Gastrocnemius medialis (tissue), 4 donors: ENCODE measurements around the gene AKR1C2. TPM values are rescaled to one million over a fixed set of nuclear protein-coding genes. Genes with fewer than 3 reads are reported as not detected.

Experiments used
- ATAC-seq, 2 donors: fragments of 150-250 bp; one replicate each; pipeline ENCODE4 v1.9.1; 2016
- DNase-seq, 2 donors: peaks; one replicate each; pipeline ENCODE4 v3.0.0-alpha.2; 2019
- H3K27ac ChIP-seq, 4 donors: fragments of 200-600 bp; sonication (generic); 1 replicate in 1 of 4; 2 replicates in 3 of 4; pipeline ENCODE4 v1.5.1; 2016 to 2018; ENCODE audit warnings: mild to moderate bottlenecking in 2 of 4, moderate library complexity in 1 of 4
- H3K27me3 ChIP-seq, 3 donors: fragments of 200-600 bp; sonication (generic) in 2 of 3; 1 replicate in 1 of 3; 2 replicates in 2 of 3; pipeline versions ENCODE4 v1.5.1 to v1.6.0; 2016 to 2019; ENCODE audit warnings: mild to moderate bottlenecking in 1 of 3, moderate library complexity in 1 of 3
- H3K36me3 ChIP-seq, 2 donors: fragments of 200-600 bp; sonication (generic) in 1 of 2; one replicate each; pipeline ENCODE4 v1.5.1; 2017 to 2018
- H3K4me1 ChIP-seq, 2 donors: fragments of 200-600 bp; sonication (generic) in 1 of 2; one replicate each; pipeline ENCODE4 v1.5.1; 2016 to 2017; ENCODE audit warnings: mild to moderate bottlenecking in 2 of 2
- H3K4me3 ChIP-seq, 4 donors: fragments of 200-600 bp; sonication (generic) in 3 of 4; 1 replicate in 1 of 4; 2 replicates in 3 of 4; pipeline ENCODE4 v1.5.1; 2016 to 2019; ENCODE audit warnings: mild to moderate bottlenecking in 2 of 4
- H3K9me3 ChIP-seq, 3 donors: fragments of 200-600 bp; sonication (generic) in 2 of 3; 1 replicate in 1 of 3; 2 replicates in 2 of 3; pipeline ENCODE4 v1.5.1; 2016 to 2019
- CTCF ChIP-seq, 5 experiments: fragments of 450-650 bp in 3 of 5; fragments of 200-600 bp in 2 of 5; sonication (generic) in 2 of 5; IDR thresholded peaks in 4 of 5; conservative IDR thresholded peaks in 1 of 5; 1 replicate in 4 of 5; 2 replicates in 1 of 5; pipeline ENCODE4 v1.5.1; 2016 to 2019; ENCODE audit warnings: antibody characterized with exemption in 5 of 5, mild to moderate bottlenecking in 3 of 5, moderate library complexity in 3 of 5
- POLR2A ChIP-seq, 2 donors: fragments of 450-650 bp; IDR thresholded peaks; one replicate each; pipeline ENCODE4 v1.6.1; 2017; ENCODE audit warnings: antibody characterized with exemption in 2 of 2, mild to moderate bottlenecking in 2 of 2, moderate library complexity in 2 of 2
- in situ Hi-C, 4 donors: fragments of 200-750 bp; cut with MboI; loops; one replicate each; pipeline versions ENCODE4 v1.15.0 to v1.8.0; 2017; ENCODE audit warnings: low sequenced_read_pairs in 4 of 4
- intact Hi-C: fragments of 100-400 bp; cut with DNase I; formaldehyde crosslinking; loops from one replicate; pipeline ENCODE4 v1.15.1; 2023; ENCODE audit warnings: low total_unique reads
- total RNA-seq, 4 donors: library from RNA; depleted of rRNA; stranded (reverse); fragments of >200 nt; gene quantifications; one replicate each; pipeline versions ENCODE4 v1.1.0 to v1.2.3, GENCODE V29; 2016

Gene AKR1C2
- total RNA-seq, 4 donors from 2014 or later = 325 to 380 (median 345) TPM

DNA sequence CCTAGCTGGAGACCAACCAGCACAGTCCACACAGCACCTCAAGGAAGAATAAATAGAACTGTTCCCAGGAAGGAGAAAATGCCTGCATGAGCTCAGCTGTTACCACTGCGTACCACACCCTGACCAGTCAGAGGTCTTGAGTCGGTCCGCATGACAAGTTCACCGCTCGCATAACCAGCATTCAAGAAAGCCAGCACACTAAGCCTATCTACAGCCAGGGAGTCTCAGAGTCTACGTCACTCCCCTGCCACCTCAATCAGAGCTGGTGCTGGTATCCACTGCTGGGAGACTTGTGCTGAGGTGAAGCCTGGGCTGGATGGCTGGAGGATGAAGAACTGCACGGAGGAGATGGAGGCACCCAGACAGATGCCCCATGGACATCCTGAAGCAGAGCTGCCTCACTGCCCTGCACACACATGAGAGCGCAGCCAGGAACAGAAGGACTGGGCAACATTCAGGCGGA is 20.9 kb downstream of the AKR1C2 start:
- DNase-seq (peak in 1 of 2 donors; percentile 9), ATAC-seq (peak; percentile 25 to 45)
- intact Hi-C loops = loop anchor here (1.0 kb wide), 1 partner anchor 133 kb away; no protein-coding TSS in a partner anchor

DNA sequence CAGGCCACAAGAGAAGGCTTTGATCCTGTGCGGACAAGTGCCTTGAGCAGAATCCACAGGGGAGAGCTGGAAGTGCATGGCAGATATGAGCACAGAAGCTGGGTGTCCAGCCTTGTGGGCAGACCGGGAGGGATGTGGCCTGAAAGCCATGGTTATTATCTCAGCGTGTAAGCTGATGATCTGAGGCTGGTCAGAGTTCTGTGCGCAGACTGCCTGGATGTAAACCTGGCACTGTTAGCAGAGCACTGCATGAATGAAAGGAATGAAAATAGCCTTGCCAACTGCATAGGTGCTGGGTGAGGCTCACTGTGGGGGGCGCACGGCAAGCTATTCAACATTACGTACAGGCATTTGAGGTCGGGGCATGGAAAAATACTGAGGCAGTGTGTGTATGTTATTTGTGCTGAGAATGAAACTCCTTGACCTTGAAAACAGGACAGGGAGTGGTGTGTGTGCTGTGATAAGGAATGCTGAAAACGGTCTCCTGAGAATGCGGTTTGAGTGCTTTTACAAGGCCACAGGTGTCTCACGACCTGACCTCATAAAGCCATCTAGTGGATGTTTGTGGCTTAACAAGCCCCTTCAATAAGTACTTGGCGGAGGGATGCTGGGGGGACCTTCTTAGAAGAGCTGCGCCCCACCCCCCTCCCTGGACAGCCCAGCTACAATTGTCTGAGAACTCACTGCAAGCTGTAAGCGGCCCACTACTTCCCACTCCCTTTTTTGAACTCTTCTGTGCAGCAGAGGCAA is 21.8 kb downstream of the AKR1C2 start:
- Histone ChIP-seq H3K27ac (peak overlapping the region in 3 of 4 donors; percentile 36 to 61 (median 45)), H3K4me1 (peaks cover 4 to 7% of the 10 kb centered on the region in 2 donors), H3K4me3 (no peak overlapping the region), H3K27me3 (no peaks in the 10 kb centered on the region), H3K9me3 (no peaks in the 10 kb centered on the region), H3K36me3 (peaks cover 0 to 5% of the 10 kb centered on the region in 2 donors)
- DNase-seq (peak; percentile 5 to 16), ATAC-seq (peak; percentile 24 to 58)
- in situ Hi-C loops = loop anchor here in 3 of 4 donors (10.0 to 25.0 kb wide), 3 partner anchors 120 to 137 kb away; no protein-coding TSS in a partner anchor
- TF ChIP-seq POLR2A (IDR thresholded peaks at IDR 0.05) = no peak
- TF ChIP-seq CTCF (IDR thresholded peaks at IDR 0.05 in 4 of 5, conservative IDR thresholded peaks at IDR 0.05 in 1 of 5) = peak; percentile 43 to 58 (median 44)
- intact Hi-C loops = loop anchor here (1.0 kb wide), 1 partner anchor 133 kb away; no protein-coding TSS in a partner anchor

More for the DNA sequence above, 20.9 kb downstream of the AKR1C2 start:
- H3K27me3 ChIP-seq = no peaks in the 10 kb centered on the region
- H3K4me1 ChIP-seq = peaks cover 4 to 7% of the 10 kb centered on the region in 2 donors
- TF ChIP-seq POLR2A (IDR thresholded peaks at IDR 0.05) (no peak), CTCF (IDR thresholded peaks at IDR 0.05 in 4 of 5, conservative IDR thresholded peaks at IDR 0.05 in 1 of 5) (no peak)
- no peak overlapping the region for H3K4me3 ChIP-seq
- no peaks in the 10 kb centered on the region for H3K36me3 ChIP-seq
- no peak overlapping the region for H3K27ac ChIP-seq
- in situ Hi-C loops = loop anchor here in 3 of 4 donors (10.0 to 25.0 kb wide), 3 partner anchors 120 to 138 kb away; no protein-coding TSS in a partner anchor
- H3K9me3 ChIP-seq = no peaks in the 10 kb centered on the region

DNA sequence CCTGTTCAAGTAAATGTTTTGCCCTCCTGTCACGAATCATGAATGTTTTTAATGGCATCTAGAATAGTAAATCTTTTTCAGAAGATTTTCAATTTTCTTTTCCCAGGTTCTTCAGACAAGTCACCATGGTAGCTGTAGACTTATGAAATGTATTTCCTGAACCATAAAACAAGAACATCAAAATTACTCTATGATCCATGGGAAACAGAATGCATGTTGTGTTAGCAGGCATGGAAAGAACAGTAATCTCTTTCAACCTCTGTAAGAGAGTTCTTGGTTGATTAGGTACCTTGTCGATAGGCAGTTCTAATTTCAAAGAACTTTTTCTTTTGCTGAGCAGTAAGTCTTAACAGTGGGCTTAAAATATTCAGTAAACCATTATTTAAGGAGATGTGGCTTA is 22.9 kb downstream of the AKR1C2 start:
- H3K9me3 ChIP-seq = no peaks in the 10 kb centered on the region
- no peaks in the 10 kb centered on the region for H3K27me3 ChIP-seq
- DNase-seq (no peak), ATAC-seq (no peak)
- peaks cover 0 to 7% of the 10 kb centered on the region in 2 donors for H3K36me3 ChIP-seq
- in situ Hi-C loops = loop anchor here in 3 of 4 donors (10.0 to 25.0 kb wide), 3 partner anchors 118 to 136 kb away; no protein-coding TSS in a partner anchor
- H3K4me1 ChIP-seq = peaks cover 4 to 7% of the 10 kb centered on the region in 2 donors
- peak overlapping the region in 1 of 4 donors; percentile 36 for H3K27ac ChIP-seq
- intact Hi-C loops = no loop called here
- no peak for TF ChIP-seq CTCF (IDR thresholded peaks at IDR 0.05 in 4 of 5, conservative IDR thresholded peaks at IDR 0.05 in 1 of 5)
- no peak for TF ChIP-seq POLR2A (IDR thresholded peaks at IDR 0.05)
- H3K4me3 ChIP-seq = no peak overlapping the region

DNA sequence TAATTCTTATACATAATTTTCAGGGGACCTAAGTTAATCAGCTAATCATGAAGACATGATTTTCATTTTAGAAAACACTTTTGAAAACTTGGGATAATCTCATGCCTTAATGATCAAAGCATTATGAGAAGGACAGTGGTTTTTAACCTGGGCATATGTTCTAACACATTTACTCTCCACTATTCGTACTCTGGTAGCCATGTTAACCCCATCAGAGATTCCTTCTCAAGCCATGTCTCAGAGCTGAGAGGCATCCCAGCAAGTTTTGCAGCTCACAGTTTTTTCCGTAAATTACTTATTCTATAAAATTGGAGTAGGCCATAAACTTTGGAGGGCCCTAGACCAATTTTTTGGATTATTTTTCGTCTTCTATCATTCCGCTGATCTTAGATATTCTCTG is 24.8 kb downstream of the AKR1C2 start:
- no peaks in the 10 kb centered on the region for H3K27me3 ChIP-seq
- peaks cover 0 to 4% of the 10 kb centered on the region in 2 donors for H3K4me1 ChIP-seq
- in situ Hi-C loops (loop anchor here in 1 of 4 donors (25.0 kb wide), 1 partner anchor 117 kb away; no protein-coding TSS in a partner anchor), intact Hi-C loops (no loop called here)
- no peaks in the 10 kb centered on the region for H3K9me3 ChIP-seq
- H3K27ac ChIP-seq = no peak overlapping the region
- no peak for ATAC-seq
- TF ChIP-seq POLR2A (IDR thresholded peaks at IDR 0.05) (no peak), CTCF (IDR thresholded peaks at IDR 0.05 in 4 of 5, conservative IDR thresholded peaks at IDR 0.05 in 1 of 5) (no peak)
- H3K4me3 ChIP-seq = no peak overlapping the region
- no peak for DNase-seq
- H3K36me3 ChIP-seq = peaks cover 0 to 7% of the 10 kb centered on the region in 2 donors
